Measurements from ENCODE around the gene ENTPD5.
"Not testable (repeated sequence)": the region's sequence is repeated elsewhere in the genome, so short reads cannot be mapped to it uniquely, and the experiment has no call there.

The ENTPD5 gene

GRCh38 chr14:74018586-74019407 is at the start of gene ENTPD5, which contains the start of gene BBOF1:
TSS of gene ENTPD5 (minus strand) at chr14:74019288. CDS start at chr14:73988102, 31,186 bp downstream.
TSS of gene BBOF1 (plus strand) at chr14:74019349. CDS start at chr14:74019479, 130 bp downstream.
- DNase-seq (ENCODE audit: low read depth) = peak; percentile 79

DNA sequence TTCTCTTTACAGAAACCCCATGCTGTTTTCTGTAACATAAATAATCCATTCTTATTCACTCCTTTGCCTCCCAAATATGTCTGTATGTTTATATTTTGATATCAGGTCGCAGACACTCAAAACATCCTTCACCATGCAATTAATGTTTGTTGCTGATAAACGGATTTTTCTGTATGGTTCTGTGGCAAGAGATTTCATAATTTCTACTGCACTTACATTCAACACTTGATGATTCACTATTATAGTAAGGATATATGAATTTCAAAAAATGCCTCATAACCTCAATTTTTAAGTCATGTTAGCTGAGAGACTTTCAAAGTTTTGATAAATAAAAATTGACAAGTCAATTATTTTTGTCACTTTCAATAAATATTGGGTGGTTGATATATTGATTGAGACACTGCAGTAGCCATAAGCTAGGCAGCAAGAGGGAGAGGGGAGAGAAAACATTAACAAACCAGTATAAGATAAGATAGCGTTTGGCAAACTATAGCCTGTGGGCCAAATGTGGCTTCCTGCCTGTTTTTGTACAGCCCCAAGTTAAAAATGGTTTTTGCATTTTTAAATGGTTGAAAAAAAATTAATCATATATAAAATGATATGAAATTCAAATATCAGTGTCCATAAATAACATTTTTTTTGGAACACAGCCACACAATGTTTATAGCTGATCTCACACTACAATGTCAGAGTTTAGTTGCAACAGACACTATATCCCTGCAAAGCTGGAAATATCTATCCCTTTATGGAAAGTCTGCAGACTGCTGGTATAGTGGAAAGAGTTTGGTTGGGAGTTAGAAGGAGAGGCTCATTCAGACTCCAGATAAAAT is 46.9 kb upstream of the ENTPD5 start:
- DNase-seq (ENCODE audit: low read depth) = peak; percentile 91

DNA sequence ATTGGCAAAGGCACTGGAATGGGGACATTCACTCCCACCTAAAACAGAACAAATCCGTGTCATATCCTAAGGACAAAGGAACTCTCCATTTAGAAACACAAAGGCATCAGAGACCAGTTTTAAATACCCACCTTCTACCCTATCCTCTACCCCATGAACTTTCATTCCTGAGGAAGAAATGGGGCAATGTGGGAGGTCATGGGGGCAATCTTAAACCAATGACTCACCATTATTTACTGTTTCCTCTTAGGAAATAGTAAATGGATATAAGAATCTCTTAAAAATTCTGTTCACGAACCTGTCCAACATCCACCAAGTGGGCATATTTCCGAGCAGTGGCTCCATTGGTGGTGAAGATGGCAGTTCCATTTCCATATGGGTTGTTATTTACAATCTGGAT is 45.8 kb upstream of the ENTPD5 start:
- peak; percentile 63 for DNase-seq (ENCODE audit: low read depth)

DNA sequence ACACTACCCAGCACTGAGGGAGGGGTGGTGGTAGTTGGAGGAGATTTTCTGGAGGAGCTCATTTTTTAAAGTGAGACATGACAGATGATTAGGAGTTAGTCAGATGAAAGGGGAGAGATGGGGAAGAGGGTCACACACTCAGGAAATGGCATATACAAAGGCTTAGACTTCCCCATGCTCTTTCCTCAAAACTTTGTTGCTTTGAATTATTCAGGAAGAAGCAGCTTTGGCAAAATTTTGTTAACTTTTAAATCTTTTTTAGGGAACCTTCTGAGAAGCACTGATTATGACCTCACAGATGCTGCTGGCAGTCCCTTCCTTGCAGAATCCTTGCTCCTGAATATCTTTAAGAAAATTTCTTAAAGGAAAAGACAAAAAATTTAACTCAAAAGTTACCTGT is 45.3 kb upstream of the ENTPD5 start:
- DNase-seq (ENCODE audit: low read depth) = no peak

- peak; percentile 82 for DNase-seq (ENCODE audit: low read depth)
Observed at GRCh38 chr14:74062809-74063150, 43.7 kb upstream of the ENTPD5 start.

DNA sequence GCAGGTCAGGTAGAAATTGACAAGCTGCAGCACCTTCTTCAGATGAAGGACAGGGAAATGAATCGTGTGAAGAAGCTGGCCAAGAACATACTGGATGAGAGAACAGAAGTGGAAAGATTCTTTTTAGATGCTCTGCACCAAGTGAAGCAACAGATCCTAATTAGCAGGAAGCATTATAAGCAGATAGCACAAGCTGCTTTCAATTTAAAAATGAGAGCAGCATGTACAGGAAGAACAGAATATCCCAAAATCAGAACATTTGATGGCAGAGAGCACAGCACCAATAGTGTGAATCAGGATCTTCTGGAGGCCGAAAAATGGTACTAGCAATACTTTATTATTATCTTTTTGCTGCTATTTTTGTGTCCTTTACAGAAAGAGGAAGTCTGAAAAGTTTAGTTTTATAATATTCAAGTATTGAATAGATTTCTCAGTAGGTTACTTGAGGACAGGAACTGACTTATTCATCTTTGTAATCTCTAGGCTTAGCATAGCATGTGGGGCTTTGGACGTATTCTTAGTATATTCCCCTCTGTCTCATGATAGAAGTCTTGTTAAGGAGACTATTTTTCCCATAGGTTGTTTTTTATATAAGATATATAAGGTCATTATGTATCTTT is 30.9 kb upstream of the ENTPD5 start:
- peak; percentile 12 for DNase-seq (ENCODE audit: low read depth)

GRCh38 chr14:74048281-74048680 is 29.2 kb upstream of the ENTPD5 start:
- no peak for DNase-seq (ENCODE audit: low read depth)

DNA sequence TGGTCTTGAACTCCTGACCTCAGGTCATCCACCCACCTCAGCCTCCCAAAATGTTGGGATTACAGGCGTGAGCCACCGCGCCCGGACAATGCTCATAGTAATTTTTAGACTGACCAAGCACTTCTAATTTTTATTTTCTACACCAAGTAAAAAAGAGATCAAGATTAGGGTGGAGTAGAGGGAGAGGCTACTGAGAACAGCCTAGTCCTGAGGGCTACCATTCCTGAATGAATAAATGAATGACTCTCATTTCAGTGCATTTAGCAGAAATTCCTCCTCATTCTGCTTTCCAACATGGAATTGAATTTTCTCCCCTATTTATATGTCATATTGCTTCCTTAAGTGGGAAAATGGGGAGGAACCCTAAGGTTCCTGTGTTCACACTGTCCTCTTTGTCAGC is 26.4 kb upstream of the ENTPD5 start:
- no peak for DNase-seq (ENCODE audit: low read depth)

GRCh38 chr14:74042296-74042695 is 23.2 kb upstream of the ENTPD5 start:
- DNase-seq (ENCODE audit: low read depth) = no peak

DNA sequence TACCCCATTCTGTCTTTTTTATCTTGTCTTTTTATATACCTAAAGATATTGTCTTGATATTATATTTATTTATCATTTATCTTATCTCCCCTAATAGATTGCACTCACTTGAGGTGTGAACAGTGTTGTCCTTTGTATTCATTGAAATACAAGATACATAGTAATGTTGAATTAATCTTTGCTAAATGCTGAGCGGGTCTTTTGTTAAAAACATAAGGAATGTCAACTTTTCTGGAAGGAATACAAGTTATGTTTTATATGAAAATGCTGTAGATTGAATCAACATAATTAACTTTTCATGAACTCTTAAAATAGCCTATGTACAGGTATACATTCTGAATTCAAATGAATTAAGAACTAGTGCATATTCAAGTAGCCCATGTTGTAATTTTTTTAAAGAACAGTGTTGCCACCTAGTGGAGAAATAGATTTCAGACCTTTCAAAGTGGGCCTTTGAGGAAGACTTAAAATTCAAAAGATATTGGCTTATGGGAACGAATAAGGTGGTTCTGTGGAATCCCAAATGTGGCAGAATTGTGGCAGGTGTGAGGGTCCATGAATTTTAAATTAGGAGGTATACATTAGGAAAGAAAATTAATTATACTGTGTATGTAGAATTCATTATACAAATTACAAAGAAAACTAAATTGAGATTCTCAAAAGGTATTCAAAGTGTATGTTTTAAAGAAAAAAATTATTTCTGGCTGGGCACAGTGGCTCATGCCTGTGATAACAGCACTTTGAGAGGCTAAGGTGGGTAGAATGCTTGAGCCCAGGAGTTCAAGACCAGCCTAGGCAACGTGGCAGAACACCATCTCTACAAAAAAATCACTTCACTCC is 19.2 kb upstream of the ENTPD5 start:
- peak; percentile 64 for DNase-seq (ENCODE audit: low read depth)

- DNase-seq (ENCODE audit: low read depth) = peak; percentile 68
Observed at GRCh38 chr14:74035556-74035955, 16.5 kb upstream of the ENTPD5 start.

DNA sequence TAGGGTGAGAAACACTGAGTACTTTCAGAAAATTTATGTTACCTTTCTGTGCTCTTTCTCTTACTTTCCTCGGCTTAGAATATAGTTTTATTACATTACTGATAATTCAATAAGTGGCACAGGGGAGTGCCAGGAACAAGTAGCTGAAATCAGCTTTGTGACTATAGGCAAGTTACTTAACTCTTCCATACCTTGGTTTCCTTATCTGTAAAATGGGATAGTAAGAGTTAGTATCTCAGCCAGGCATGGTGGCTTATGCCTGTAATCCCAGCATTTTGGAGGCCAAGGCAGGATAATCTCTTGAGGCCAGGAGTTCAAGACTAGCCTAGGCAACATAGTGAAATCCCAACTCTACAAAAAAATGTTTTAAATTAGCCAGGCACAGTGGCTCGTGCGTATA is 15.5 kb upstream of the ENTPD5 start:
- DNase-seq (ENCODE audit: low read depth) = no peak

DNA sequence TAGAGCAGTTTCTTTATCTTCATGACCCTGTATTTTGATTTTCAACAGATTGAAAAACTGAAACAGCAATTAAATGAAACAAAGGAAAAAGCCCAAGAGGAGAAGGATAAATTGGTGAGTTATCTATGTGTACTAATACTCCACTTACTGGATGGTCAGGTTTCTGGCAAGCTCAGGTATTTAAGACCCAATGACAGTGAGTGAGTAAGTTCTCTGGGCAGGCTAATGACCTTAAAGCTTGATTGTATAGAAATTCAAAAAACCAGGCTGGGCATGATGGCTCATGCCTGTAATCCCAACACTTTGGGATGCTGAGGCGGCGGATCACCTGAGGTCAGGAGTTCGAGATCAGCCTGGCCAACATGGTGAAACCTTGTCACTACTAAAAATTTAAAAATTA is 10.0 kb upstream of the ENTPD5 start:
- DNase-seq (ENCODE audit: low read depth) = no peak

DNA sequence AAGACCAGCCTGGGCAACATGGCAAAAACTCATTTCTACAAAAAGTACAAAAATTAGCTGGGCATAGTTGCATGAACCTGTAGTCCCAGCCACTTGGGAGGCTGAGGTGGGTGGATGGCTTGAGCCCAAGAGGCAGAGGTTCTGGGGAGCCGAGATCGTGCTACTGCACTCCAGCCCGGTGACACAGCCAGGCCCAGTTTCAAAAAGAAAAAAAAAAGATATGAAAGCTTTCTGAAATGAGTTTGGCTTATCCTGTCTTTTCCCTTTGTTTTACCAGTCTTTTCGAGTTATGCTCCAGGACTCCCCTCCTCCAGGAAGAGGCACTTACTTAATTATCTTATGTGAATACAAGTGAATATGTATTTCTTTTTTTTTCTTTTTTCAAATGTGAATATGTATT is 3.3 kb upstream of the ENTPD5 start:
- no peak for DNase-seq (ENCODE audit: low read depth)

DNA sequence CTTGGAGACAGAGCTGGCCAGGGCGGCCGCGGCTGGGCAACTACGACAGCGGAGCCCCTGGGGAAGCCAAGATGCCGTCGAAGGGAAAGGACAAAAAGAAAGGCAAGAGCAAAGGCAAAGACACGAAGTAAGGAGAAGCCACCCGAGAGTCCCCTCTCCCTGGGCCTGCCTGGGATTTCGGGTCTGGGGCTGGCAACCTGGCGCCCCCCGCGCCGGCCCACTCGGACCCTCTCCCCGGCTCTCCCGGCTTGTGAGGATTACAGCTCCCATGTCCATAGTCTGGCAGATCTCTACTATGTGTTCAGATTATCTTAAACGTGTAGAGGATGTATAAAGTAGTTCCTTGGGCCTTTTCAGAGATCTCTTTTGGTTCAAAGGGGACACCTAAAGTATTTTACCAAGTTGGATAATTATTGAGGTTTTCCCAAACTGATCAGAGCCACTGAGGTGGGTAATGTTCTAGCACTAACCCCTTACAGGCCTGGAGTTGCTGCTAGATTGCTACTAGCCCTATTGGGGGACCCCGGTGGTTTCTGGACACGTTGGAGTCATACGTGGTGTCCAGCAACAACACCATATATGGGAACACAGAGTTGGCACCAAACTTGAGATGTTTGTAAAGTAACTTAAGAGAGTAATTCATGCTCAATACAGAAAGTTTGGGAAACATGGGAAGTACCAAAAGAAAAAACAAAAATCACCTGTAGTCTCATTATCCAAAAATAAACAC is 485 bp upstream of the ENTPD5 start:
- DNase-seq (ENCODE audit: low read depth) = peak; percentile 57

DNA sequence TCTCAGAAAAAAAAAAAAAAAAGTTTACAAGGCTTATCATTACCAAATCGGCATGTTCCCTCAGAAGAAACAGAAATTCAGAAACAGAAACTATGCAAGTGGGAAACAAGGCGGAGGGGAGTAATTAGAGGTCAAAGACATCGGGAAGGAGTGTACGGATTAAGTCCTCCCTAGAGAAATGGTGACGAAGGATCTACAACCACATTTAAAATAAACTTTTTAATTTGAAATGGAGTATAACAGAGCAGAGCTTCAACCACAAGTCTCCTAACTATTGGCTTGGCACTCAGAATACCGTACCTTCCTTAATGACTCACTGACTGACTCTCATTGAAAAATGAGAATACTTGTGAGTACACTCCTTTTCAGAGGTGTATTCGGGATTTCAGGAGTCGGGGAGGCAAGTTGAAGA is 908 bp downstream of the ENTPD5 start:
- peak; percentile 71 for DNase-seq (ENCODE audit: low read depth)

- peak; percentile 5 for DNase-seq (ENCODE audit: low read depth)
Observed at GRCh38 chr14:74015963-74016362, 3.1 kb downstream of the ENTPD5 start.

- DNase-seq (ENCODE audit: low read depth) = no peak
Observed at GRCh38 chr14:74015176-74015575, 3.9 kb downstream of the ENTPD5 start.

DNA sequence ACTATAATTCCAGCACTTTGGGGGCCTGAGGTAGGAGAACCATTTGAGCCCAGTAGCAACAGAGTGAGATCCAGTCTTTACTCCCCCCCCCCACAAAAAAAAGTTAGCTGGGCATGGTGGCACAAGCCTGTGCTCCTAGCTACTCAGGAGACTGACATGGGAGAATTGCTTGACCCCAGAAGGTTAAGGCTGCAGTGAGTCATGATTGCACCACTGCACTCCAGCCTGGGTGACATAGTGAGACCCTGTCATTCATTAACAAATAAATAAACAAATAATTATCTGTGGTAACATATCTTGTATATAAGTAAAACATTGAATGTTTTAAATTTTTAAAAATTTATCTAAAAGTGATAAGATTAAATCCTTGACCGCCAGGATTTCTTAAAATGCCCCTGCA is 4.8 kb downstream of the ENTPD5 start:
- DNase-seq (ENCODE audit: low read depth) = peak; percentile 47

DNA sequence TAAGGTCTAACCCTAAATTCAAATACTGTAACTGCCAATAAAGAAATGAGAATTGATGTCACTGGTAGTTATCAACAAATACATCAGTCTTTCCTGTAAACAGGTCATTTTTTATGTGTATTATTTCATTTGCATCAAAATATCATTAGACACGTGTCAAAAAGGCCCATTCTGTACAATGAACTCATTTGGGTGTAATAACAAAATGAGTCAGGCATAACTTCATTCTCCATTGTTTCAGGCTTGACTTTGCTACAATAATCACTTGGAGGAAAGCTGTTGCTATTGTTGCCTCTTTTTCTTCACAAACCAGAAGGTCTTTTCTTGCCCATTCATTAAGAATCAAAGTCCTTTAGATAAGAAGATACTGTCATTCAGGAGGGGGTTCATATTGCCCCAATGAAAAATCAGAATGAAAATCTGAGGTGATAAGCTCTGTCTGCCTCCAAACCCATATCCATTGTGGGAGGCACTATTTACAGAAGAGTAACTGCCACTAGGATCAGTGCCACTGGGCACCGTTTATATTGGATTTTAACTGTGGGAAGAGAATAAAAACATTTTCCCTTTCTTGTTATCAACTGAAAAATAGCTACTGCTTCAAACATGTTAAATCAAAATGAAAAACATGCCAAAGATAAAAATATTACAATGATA is 10.1 kb downstream of the ENTPD5 start:
- DNase-seq (ENCODE audit: low read depth) = no peak

DNA sequence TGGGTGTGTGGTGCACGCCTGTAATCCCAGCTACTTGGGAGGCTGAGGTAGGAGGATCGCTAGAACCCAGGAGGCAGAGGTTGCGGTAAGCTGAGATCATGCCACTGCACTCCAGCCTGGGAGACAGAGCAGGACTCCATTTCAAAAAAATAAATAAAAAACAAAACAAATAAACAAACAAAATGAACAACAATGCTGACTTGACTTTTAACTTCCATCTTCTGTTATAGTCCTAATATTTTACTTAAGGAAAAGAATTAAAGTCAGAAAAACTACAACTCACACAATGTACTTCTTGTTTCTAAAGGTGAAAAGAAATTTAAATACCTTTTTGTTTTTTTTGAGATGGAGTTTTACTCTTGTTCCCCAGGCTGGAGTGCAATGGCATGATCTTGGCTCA is 13.4 kb downstream of the ENTPD5 start:
- DNase-seq (ENCODE audit: low read depth) = not testable (repeated sequence)
